HS-27A (cell line): ENCODE results near the gene CKM.

Experiments used
- DNase-seq: peaks from one replicate; pipeline ENCODE4 v3.0.0-alpha.2; 2012; ENCODE audit warnings: low read depth, missing footprints

Gene CKM

GRCh38 chr19:45322744-45323281 lies at the start of gene CKM:
Gene CKM (minus strand): TSS chr19:45322875. CDS start chr19:45319713, 3,162 bp downstream.
- no peak for DNase-seq

GRCh38 chr19:45370410-45371204 lies 47.9 kb upstream of the CKM start, which contains the start of gene ERCC2:
Gene ERCC2 (minus strand): TSS chr19:45370573. CDS start chr19:45370540, 33 bp downstream.
- DNase-seq = peak; percentile 100

DNA sequence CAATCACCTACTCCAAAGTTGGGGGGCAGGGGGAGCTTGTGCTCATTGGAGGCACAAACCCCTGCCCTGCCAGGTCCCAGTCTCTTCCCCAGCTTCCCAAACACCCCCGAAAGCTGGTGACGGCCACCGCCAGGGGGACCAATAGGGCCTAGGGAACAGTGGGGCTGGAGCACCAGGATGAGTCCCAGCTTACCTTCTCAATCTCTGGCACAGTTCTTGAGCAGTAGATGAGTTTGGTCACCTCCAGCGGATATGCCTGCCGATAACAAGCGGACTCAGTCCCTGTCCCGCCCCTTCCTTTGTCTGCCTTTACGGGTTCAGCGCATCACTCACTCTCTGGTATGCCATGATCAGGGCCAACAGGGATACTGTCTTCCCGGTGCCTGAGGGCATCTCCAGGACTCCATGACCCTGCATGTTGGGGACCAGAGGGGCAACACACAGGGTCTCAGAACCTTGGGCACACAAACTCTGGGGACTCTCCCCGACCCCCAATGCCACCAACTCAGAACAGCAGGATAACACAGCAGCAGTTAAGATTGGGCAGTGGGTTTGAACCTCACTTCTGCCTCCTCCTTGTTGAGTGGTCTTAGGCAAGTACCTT lies 46.2 kb upstream of the CKM start:
- DNase-seq = no peak

- DNase-seq = no peak
Observed at GRCh38 chr19:45368127-45368526, 45.5 kb upstream of the CKM start.

- DNase-seq = no peak
Observed at GRCh38 chr19:45364696-45365095, 42.0 kb upstream of the CKM start.

- no peak for DNase-seq
Observed at GRCh38 chr19:45363861-45364459, 41.3 kb upstream of the CKM start.

GRCh38 chr19:45362291-45362690 lies 39.6 kb upstream of the CKM start:
- no peak for DNase-seq

DNA sequence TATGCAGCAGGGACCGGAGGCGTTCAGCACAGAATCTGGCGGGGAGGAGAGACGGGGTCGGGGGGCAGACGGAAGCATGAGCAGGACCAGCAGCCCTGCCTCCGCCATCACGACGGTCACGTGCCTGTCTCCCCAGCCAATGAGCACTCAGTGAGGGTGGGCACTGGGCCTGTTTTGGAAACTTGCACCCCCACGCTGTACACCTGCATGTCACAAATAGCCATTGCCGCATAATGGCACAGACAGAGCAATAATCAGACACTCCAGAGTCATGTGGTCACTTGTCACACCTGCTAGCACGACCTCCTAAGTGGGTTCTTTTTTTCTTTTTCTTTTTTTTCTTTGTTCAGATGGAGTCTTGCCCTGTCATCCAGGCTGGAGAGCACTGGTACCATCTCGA lies 38.9 kb upstream of the CKM start:
- no peak for DNase-seq

- no peak for DNase-seq
Observed at GRCh38 chr19:45358213-45358792, 35.6 kb upstream of the CKM start.

DNA sequence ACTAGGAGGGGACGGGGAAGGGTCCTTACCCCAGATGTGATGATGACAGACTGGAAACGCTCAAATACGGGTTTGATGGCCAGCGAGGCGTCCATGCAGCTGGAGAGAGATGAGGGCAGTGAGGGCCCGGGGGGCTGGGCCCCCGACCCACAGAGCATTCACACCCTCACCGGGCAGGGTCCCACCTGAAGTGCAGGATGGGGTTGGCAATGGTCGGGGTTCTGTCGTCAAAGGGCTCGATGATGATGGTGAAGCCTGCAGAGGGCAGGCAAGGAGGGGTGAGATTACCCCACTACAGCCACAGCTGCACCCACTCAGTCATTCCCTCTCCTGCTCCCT lies 34.7 kb upstream of the CKM start:
- DNase-seq = no peak

DNA sequence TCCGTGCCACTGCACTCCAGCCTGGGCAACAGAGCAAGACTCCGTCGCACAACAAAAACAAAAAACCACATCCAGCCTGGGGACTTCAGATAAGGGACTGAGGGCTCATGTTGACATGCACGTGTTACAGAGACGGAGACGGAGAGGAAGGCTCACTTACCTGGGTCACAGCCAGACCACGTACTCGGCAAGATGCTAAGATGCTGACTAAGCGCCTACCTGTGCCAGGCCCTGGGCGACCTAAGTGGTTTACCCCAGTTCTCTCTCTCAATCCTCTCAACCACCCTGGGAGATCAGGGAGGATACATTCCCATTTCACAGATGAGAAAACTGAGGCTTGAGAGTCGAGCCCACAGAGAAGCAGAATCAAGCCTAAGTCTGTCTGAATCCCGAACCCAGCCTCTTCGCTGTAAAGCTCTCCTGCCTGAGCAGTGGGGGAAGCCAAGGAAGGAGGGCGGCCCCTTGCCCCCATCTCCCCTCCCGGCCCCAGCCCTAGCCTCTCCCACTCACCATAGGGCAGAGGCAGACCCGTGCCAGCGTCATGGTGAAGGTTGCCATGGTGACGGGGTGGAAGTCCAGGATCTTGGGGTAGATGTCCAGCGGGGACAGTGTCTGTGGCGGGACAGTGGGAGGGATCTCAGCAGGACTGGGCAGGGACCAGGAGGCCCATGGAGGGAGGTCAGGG lies 34.2 kb upstream of the CKM start:
- DNase-seq = no peak

DNA sequence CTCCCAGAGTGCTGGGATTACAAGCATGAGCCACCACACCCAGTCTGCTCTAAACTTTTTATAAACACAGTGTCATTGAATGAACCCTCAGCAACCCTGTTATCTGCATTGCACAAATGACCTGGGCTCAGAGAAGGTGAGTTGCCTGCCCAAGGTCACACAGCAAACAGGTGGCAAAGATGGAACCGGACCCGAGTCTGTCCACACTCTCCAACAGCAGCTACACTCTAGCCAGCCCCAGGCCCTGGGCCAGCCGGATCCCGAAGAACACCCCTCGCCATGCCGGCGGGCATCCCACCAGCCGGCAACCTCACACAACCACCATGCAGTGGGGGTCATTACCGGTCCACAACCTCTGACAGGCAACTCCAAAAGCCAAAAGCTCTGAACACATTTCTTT lies 33.2 kb upstream of the CKM start:
- DNase-seq = no peak

- DNase-seq = no peak
Observed at GRCh38 chr19:45355402-45355801, 32.7 kb upstream of the CKM start.

DNA sequence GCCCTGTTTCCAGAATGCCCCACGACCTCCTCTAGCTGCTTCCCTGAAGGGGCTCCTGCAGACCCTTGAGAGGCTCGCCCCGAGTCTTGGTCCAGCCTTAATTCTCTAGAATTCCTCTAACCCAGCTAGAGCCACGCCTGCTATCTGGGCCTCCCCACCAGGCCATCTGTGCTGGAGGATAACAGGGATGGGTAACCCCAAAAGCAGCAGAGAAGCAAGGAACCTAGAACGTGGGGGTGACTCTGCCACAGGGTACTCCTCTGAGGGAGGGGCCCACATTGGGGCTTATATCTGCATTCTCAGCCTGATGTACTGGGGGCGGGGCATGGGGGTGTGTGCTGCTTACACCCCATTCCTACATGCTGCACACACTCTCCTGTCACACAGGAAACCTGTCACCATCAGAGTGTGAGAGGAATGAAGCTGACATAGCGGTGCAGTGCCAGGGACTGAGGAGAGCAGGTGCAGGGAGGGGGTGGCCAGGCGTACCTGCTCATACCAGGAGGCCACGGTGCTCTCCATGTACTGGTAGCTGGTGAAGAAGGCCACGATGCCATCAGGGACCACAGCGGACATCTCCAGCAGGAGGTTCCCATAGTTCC lies 31.7 kb upstream of the CKM start:
- no peak for DNase-seq

GRCh38 chr19:45352914-45353796 lies 30.5 kb upstream of the CKM start:
- DNase-seq = no peak

DNA sequence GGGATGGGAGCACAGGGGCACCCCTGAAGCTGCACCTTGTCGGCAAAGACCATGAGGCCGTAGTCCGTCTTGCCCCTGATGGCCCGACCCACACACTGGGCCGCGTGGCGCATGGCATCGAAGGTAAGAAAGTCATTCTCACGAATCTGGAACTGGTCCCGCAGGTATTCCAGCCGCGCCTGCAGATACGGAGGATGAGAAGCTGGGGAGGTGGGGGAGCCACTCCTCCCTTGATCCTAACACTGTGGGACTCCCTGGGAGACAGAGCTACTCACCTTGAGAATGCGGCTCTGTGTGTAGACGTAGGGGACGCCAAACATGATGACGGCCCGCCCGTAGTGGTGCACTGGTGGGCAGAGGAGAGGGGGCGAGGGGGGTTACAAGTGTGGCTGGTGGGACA lies 29.8 kb upstream of the CKM start:
- DNase-seq = no peak

GRCh38 chr19:45352062-45352461 lies 29.4 kb upstream of the CKM start:
- DNase-seq = no peak

DNA sequence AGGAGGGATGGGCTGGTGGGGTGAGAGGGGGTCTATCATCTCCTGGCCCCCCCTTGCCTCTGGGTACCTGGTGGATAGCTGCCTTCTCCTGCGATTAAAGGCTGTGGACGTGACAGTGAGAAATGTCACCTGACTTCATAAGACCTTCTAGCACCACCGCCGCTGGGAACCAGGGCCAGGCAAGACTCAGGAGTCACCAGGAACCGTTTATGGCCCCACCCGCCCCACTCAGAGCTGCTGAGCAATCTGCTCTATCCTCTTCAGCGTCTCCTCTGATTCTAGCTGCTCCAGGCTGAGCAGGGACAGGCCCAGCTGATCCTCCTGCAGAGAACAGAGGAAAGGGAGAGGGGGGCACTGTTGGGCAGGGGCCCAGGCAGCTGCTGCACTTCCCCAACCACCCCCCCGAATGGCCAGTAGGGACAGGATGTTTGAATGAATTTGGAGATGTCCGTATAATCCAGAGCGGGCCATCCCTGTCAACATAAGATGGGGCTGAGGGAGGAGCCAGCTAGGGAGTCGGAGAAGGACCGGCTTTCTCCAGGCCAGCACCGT lies 28.8 kb upstream of the CKM start:
- DNase-seq = no peak

GRCh38 chr19:45350477-45351058 lies 27.9 kb upstream of the CKM start:
- no peak for DNase-seq

DNA sequence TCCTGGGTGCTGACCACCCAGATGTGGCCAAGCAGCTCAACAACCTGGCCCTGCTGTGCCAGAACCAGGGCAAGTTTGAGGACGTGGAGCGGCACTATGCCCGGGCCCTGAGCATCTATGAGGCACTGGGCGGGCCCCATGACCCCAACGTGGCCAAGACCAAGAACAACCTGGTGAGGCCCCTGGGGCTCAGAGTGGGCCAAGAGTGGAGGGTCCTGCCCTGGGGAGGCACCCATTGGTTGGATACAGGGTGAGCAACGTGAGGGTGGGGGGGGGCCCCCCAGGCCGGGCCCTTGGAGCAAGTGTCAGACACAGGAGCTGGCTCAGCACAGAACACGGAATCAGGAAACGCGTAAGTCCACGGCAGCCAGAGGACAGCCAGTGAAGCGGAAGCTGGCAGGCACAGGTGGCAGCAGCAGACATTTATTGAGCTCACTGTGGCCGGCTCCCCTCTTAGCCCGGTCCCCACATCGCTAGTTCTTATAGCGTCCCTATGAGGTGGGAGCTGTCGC lies 26.8 kb upstream of the CKM start:
- no peak for DNase-seq
